HepG2 (cell line): ENCODE data around the gene CASTOR1. TPM values are rescaled to one million over a fixed set of nuclear protein-coding genes. Genes with fewer than 3 reads are reported as not detected.

Source experiments
- ATRX ChIP-seq: sonication (generic); formaldehyde crosslinking; IDR thresholded peaks from 2 replicates; pipeline ENCODE4 v1.4.0; 2020; ENCODE audit warnings: missing genetic modification reagents, borderline replicate concordance
- BCLAF1 ChIP-seq: fragments of 450-650 bp; IDR thresholded peaks from 2 replicates; pipeline ENCODE4 v1.6.1; 2017; ENCODE audit warnings: mild to moderate bottlenecking
- GFI1 ChIP-seq: sonication (generic); formaldehyde crosslinking; IDR thresholded peaks from 2 replicates; pipeline ENCODE4 v1.5.0; 2020; ENCODE audit warnings: missing genetic modification reagents, mild to moderate bottlenecking, borderline replicate concordance
- HNRNPLL ChIP-seq: fragments of 200-400 bp; formaldehyde crosslinking; IDR thresholded peaks from 2 replicates; pipeline ENCODE4 v1.6.1; 2017; ENCODE audit warnings: mild to moderate bottlenecking, low read depth, low read length; ENCODE audit not compliant: poor library complexity, severe bottlenecking
- KDM4B ChIP-seq: sonication (generic); formaldehyde crosslinking; IDR thresholded peaks from 2 replicates; pipeline ENCODE4 v1.4.0; 2020; ENCODE audit warnings: missing genetic modification reagents
- NFE2L2 ChIP-seq: fragments of 150-350 bp; IDR thresholded peaks from 2 replicates; pipeline ENCODE4 v1.6.1; 2014; ENCODE audit warnings: low read length
- RBM22 ChIP-seq: fragments of 200-400 bp; formaldehyde crosslinking; optimal IDR thresholded peaks from 2 replicates; pipeline ENCODE3; 2017; ENCODE audit warnings: mild to moderate bottlenecking, low read length, moderate library complexity
- RBM39 ChIP-seq: fragments of 200-400 bp; formaldehyde crosslinking; IDR thresholded peaks from one replicate; pipeline ENCODE4 v1.6.1; 2018; ENCODE audit warnings: antibody characterized with exemption, mild to moderate bottlenecking, low read depth, low read length; ENCODE audit not compliant: poor library complexity, severe bottlenecking
- RFX1 ChIP-seq: fragments of 450-650 bp; IDR thresholded peaks from 2 replicates; pipeline ENCODE4 v1.6.1; 2017
- SNRNP70 ChIP-seq: fragments of 200-400 bp; formaldehyde crosslinking; IDR thresholded peaks from 2 replicates; pipeline ENCODE4 v1.6.1; 2017; ENCODE audit warnings: mild to moderate bottlenecking, low read depth, low read length, moderate library complexity
- SOX6 ChIP-seq, 2 experiments: fragments of 450-650 bp in 1 of 2; sonication (generic) in 1 of 2; formaldehyde crosslinking in 1 of 2; IDR thresholded peaks; 2 replicates each; pipeline versions ENCODE4 v1.4.0 to v1.6.1; 2017 to 2020; ENCODE audit warnings: antibody characterized with exemption in 1 of 2, mild to moderate bottlenecking in 1 of 2, missing genetic modification reagents in 1 of 2
- TGIF2 ChIP-seq: IDR thresholded peaks from 2 replicates; pipeline ENCODE4 v1.6.1; 2016; ENCODE audit warnings: control low read depth, missing compliant biosample characterization
- XRCC5 ChIP-seq: fragments of 200-400 bp; formaldehyde crosslinking; optimal IDR thresholded peaks from 2 replicates; pipeline ENCODE3; 2017; ENCODE audit warnings: mild to moderate bottlenecking, low read length
- ZBED4 ChIP-seq: sonication (generic); formaldehyde crosslinking; IDR thresholded peaks from 2 replicates; pipeline ENCODE4 v1.4.0; 2020; ENCODE audit warnings: missing genetic modification reagents, borderline replicate concordance
- ZBTB25 ChIP-seq: IDR thresholded peaks from 2 replicates; pipeline ENCODE4 v1.6.1; 2018; ENCODE audit warnings: missing genetic modification reagents
- ZFY ChIP-seq: sonication (generic); formaldehyde crosslinking; IDR thresholded peaks from 2 replicates; pipeline ENCODE4 v1.4.0; 2020; ENCODE audit warnings: missing genetic modification reagents
- ZNF317 ChIP-seq: sonication (generic); formaldehyde crosslinking; IDR thresholded peaks from 2 replicates; pipeline ENCODE4 v1.5.0; 2020; ENCODE audit warnings: mild to moderate bottlenecking, missing genetic modification reagents
- ZNF737 ChIP-seq: sonication (generic); formaldehyde crosslinking; IDR thresholded peaks from 2 replicates; pipeline ENCODE4 v1.5.0; 2020; ENCODE audit warnings: missing genetic modification reagents, mild to moderate bottlenecking, borderline replicate concordance
- ZNF773 ChIP-seq: sonication (generic); formaldehyde crosslinking; IDR thresholded peaks from 2 replicates; pipeline ENCODE4 v1.4.0; 2020; ENCODE audit warnings: missing genetic modification reagents, borderline replicate concordance
- polyA plus RNA-seq, 8 experiments: library from polyadenylated mRNA; depleted of rRNA in 3 of 8; stranded (reverse) in 7 of 8; unstranded in 1 of 8; fragments of >200 nt; fragmentation: Illumina TruSeq in 4 of 8; extraction: Trizol in 4 of 8; gene quantifications; 2 replicates each; pipeline versions ENCODE4 v1.2.1 to v1.2.3, GENCODE V29; 2011 to 2016; ENCODE audit warnings: low read depth in 4 of 8, missing spikeins in 1 of 8, mixed read lengths in 1 of 8; ENCODE audit not compliant: insufficient read depth in 1 of 8
- total RNA-seq, 5 experiments: library from RNA; depleted of rRNA; stranded (reverse); fragments of >200 nt; fragmentation: Illumina TruSeq; extraction: Trizol; gene quantifications; 2 replicates each; pipeline ENCODE4 v1.2.3, GENCODE V29; 2016; ENCODE audit warnings: low read depth in 1 of 5

Gene CASTOR1
- total and polyA plus RNA-seq, 2 of the 13 experiments (the other 11 are each of a cell fraction or from before 2014, with no cell fraction given): 2.6 to 4.4 TPM

GRCh38 chr22:30245985-30246813 lies 43.1 kb downstream of the CASTOR1 start, which contains the start of gene LIF (continued):
- TF ChIP-seq BCLAF1: no peak
- no peak for TF ChIP-seq ZBTB25
- no peak for TF ChIP-seq RFX1
- no peak for TF ChIP-seq ATRX (CRISPR knock-in tag)
- TF ChIP-seq HNRNPLL: peak; percentile 45
- peak; percentile 36; the same call in 1 of the 2 replicates for TF ChIP-seq ZFY
- no peak for TF ChIP-seq XRCC5
- peak; percentile 43 for TF ChIP-seq RBM22
- no peak for TF ChIP-seq ZNF317
- peak; percentile 48 for TF ChIP-seq RBM39
- no peak for TF ChIP-seq TGIF2 (CRISPR knock-in tag)
- TF ChIP-seq NFE2L2: no peak
- no peak for TF ChIP-seq ZNF773
- TF ChIP-seq SNRNP70: no peak
- no peak for TF ChIP-seq ZBED4
- no peak for TF ChIP-seq KDM4B (CRISPR knock-in tag)
- TF ChIP-seq GFI1 (CRISPR knock-in tag): no peak
- TF ChIP-seq ZNF737 (CRISPR knock-in tag): no peak
- TF ChIP-seq SOX6 (IDR thresholded peaks at IDR 0.05): no peak
- TF ChIP-seq SOX6 (CRISPR knock-in tag; IDR thresholded peaks at IDR 0.05): no peak
